Measurements from ENCODE around the gene FTO.
"Not testable (repeated sequence)": the region's sequence is repeated elsewhere in the genome, so short reads cannot be mapped to it uniquely, and the experiment has no call there.

The FTO gene

DNA sequence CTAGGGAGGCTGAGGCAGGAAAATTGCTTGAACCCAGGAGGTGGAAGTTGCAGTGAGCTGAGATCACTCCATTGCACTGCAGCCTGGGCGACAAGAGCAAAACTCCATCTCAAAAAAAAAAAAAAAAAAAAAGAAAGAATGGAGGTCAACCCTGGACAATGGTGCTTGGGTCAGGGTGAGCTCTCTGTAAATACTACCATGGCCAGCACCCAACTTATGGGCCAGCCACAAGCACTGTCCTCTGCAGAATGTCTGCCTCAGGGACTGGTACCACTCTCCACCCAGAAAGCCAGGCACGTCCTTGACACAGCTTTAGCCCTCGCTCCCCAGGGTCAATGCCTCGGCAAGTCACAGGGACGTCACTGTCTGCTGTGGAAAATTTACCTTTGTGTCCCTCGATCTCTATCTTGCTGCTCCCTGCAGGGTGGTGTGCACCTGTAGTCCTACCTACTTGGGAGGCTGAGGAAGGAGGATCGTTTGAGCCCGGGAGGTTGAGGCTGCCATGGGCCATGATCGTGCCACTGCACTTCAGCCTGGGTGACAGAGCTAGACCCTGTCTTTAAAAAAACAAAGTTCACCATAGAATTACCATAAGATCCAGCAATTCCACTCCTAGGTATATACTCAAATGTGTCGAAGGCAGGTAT lies 459.4 kb downstream of the FTO start:
- DNase-seq (ENCODE audit: low read depth) = no peak

GRCh38 chr16:54164789-54165173 lies 460.8 kb downstream of the FTO start:
- no peak for DNase-seq (ENCODE audit: low read depth)

GRCh38 chr16:54165174-54165911 lies 461.4 kb downstream of the FTO start:
- no peak for DNase-seq (ENCODE audit: low read depth)

GRCh38 chr16:54165912-54166865 lies 462.2 kb downstream of the FTO start:
- no peak for DNase-seq (ENCODE audit: low read depth)

DNA sequence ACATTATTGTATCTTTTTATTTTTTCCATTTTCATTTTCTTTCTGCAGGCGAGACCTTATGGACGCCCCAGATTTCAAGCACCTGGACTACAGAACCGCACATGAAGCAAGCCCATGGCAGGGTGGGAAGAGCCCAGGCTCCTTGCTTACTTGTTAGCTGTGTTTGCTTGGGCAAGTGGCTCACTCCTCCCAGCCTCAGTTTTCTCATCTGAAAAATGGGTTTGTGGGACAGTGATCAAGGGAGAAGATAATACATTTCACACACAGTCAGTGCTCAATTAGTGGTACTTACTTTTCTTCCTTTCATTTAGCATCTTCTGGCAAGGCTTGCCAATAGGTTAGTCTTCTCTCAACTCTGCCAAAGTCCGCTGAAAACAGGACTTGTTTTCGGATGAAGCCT lies 465.2 kb downstream of the FTO start:
- no peak for DNase-seq (ENCODE audit: low read depth)

DNA sequence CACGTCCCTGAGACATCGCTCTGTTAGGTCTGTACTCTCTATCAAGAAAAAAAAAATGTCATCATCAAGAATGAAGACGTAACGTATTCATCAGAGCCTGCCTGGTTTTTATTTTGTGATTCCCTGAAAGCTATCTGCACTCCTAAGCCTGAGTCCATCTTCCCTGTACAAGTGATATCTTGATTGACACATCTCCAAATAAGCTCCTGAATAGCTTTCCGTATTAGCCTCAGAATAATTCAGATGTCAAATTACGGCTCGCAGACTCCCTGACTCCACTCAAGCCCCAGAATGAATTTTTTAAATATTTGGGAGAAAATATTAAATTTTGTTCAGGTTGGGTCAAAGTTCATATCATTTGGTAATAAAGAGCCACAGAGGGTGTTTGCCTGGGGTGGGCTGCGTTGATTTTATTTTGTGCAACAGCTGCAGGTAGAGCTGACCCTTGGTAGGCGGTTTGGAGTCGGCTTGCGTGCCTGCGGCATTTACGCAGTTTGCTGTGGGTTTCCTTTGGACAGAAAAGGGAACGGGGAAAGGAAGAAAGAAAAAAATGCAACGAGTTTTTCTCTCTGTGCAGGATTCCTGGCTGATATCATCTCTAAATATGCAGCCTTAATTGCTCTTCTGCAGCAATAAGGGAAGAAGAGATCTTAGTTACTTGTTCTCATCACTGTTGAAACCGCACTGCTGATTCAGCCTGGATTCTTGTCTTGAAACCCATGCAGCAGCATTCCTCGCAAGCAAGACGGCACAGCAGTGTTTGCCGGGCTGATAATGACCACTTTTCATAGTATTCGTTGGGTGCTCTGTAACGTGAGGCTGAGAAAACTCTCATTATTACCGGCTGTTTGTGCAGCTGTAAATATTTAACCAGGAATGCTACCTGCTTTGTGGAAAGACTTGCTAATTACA lies 467.9 kb downstream of the FTO start:
- DNase-seq (ENCODE audit: low read depth) = no peak

DNA sequence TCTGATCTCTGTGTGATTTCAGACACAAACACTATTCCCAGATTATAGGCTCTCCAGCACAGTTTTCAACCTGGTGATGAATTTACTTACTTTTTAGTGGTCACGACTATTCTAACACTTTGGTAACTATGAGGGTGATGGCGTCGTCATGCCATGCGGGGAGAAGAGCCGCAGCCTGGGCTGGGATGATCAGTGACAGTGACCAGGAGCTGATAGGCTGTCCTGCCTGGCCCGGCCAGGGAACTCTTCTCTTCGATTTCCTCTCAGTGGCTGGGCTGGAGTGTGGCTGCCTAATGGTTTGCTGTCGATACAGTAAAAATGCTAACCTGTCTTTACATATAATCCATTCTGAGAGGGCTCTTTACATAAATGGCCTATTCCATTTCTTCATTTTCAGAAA lies 469.5 kb downstream of the FTO start:
- no peak for DNase-seq (ENCODE audit: low read depth)

- no peak for DNase-seq (ENCODE audit: low read depth)
These were observed 470.2 kb downstream of the FTO start for GRCh38 chr16:54174201-54174600.

GRCh38 chr16:54174750-54175149 lies 470.8 kb downstream of the FTO start:
- DNase-seq (ENCODE audit: low read depth) = no peak

- no peak for DNase-seq (ENCODE audit: low read depth)
These were observed 471.2 kb downstream of the FTO start for GRCh38 chr16:54175169-54175551.

- DNase-seq (ENCODE audit: low read depth) = no peak
These were observed 471.8 kb downstream of the FTO start for GRCh38 chr16:54175552-54176375.

GRCh38 chr16:54176376-54176901 lies 472.5 kb downstream of the FTO start:
- no peak for DNase-seq (ENCODE audit: low read depth)

DNA sequence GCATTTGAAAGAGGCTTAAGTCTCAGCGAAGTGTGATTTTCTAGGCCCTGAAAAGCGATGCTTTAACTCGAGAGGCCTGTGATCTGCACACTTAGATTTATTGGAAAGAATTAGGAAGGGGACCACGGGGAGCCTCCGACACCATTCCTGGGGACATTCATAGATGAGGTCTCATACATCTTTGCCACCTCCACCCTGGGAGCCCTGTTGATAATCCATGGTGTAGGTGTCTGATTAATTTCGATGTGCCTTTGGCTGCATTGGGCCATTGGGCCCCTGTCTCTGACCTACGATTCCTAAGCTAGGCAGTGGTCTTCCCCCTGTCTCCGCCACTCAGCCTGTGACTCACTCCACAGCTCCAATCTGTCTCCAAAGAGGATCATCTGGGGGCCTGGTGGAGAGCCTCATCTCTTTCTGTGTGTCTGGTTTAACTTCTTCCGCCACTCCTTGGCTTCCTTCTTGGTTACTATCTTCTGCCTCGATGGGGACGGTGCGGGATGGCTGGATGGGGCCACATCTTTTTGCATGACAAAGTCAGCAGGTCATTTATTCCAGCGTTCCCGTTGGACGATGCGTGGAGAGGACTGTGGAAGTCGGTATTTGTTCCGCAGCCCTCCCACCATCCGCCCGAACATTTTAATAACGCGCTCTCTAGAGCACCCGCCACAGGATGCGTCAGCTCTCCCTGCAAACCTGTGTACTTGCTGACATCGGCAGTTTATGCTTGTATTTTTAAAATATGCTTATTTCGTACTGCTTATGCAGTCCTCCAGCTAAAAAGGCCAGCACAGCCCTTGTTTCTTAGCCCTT lies 473.3 kb downstream of the FTO start:
- DNase-seq (ENCODE audit: low read depth) = no peak

DNA sequence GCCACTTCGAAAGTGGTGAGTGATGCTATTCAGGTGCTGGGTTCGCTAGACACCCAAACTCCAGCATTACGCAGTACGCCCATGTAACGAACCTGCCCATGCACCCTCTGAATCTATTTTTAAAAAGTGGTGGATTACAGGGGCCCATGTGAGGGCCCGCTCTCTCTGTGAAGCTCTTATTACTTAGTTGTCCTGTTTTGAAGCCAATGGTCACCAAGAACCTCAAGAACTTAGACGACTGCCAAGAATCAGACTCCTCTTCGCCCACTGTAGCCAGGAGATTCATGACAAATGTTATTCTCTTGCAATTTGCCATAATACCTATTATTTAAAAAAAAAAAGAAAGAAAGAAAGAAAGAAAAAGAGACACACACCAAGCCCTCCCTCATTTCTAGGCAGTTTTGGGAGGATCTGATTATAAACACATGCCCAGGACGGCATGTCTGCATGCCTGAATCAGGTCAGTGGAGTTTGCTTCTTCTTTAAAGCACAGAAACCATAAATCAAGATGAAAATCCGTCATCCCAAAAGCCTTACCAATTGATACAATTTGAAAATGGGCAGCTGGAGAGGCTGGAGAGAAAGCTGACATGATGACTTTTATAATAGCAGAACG lies 474.0 kb downstream of the FTO start:
- DNase-seq (ENCODE audit: low read depth) = no peak

- DNase-seq (ENCODE audit: low read depth) = no peak
These were observed 474.6 kb downstream of the FTO start for GRCh38 chr16:54178478-54178976.

DNA sequence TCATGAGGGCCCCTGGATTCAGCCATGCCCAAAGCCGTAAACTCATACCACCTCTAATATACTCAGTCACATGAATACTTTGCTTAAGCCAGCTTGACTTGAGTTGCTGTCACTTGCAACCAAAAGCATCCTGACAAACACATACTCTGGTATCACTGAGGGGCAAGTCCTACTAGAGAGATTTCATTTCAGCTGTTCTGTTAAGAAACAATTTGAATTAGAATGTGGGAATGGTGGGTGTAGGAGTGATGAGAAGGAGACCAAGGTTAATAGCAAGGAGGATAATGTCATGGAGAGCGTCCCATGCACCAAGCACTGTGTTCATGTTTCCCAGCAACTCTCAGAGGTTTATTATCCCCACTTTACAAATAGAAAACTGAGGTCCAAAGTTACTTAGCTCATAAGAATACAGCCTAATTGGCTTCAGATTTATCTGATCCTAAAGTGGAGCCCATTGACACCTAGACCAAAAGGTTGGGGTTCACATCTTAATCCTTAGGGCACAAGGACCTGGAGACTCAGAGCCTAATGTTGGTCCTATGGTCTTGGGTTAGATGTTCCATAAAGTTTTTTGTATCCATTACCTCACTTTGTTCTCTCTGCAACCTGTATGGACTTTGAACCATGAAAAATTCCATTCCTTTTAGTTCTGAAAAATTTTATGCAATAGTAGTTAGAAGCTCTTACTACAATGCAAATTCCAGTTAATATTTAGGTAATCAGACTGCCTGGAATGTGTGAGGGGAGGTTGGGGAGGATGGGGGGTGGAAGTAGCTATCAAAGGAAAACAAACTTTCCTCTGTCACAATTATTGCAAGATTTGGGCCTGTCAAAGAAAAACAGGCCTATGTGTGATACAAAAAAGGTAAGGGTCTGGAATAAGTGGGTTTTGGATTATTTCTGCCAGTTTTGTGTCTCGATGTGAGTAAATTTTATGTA lies 476.7 kb downstream of the FTO start:
- no peak for DNase-seq (ENCODE audit: low read depth)

DNA sequence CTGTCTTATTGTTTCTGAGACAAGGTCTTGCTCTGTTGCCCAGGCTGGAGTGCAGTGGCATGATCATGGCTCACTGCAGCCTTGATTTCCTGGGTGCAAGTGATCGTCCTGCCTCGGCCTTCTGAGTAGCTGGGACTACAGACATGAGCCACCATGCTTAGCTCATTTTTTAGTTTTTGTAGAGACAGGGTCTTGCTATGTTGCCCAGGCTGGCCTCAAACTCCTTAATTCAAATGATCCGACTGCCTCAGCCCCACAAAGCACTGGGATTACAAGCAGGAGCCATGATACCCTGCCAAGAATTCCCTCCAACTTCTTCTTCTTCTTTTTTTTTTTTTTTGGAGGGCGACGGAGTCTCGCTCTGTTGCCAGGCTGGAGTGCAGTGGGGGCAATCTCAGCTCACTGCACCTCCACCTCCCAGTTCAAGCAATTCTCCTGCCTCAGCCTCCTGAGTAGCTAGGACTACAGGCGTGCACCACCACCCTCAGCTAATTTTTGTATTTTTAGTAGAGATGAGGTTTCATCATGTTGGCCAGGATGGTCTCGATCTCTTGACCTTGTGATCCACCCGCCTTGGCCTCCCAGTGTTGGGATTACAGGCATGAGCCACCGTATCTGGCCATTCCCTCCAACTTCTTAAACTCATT lies 477.9 kb downstream of the FTO start:
- not testable (repeated sequence) for DNase-seq (ENCODE audit: low read depth)

All from activated T-helper 1 cell treated with Interleukin-2 at 50 U/mL for 16 hours (primary cell).